ENCODE data around the gene SLC38A4.

The SLC38A4 gene

GRCh38 chr12:46843811-46844210 lies 18.0 kb upstream of the SLC38A4 start:
- DNase-seq (ENCODE audit: insufficient read length, low spot score) (no peak), FAIRE-seq (no peak)
- TF ChIP-seq POU2F2 (IDR thresholded peaks at IDR 0.05; ENCODE audit: low read depth, low read length), result no peak
- no peak for TF ChIP-seq SPI1 (IDR thresholded peaks at IDR 0.05; ENCODE audit: low read depth, low read length)
- TF ChIP-seq TAF1 (IDR thresholded peaks at IDR 0.05; ENCODE audit: low read depth, low read length), result no peak
- TF ChIP-seq POLR2A (IDR thresholded peaks at IDR 0.05; ENCODE audit: low read depth, low read length), result no peak
- no peak for TF ChIP-seq PAX5 (IDR thresholded peaks at IDR 0.05; ENCODE audit: insufficient read depth, low read length, severe bottlenecking)
- no peak for TF ChIP-seq POLR2AphosphoS5 (IDR thresholded peaks at IDR 0.05; ENCODE audit: low read depth, low read length)

GRCh38 chr12:46841891-46842290 lies 16.1 kb upstream of the SLC38A4 start:
- no peak for DNase-seq (ENCODE audit: insufficient read length, low spot score)
- FAIRE-seq, result no peak
- TF ChIP-seq PAX5 (IDR thresholded peaks at IDR 0.05; ENCODE audit: insufficient read depth, low read length, severe bottlenecking), result no peak
- TF ChIP-seq SPI1 (IDR thresholded peaks at IDR 0.05; ENCODE audit: low read depth, low read length), result no peak
- no peak for TF ChIP-seq POU2F2 (IDR thresholded peaks at IDR 0.05; ENCODE audit: low read depth, low read length)
- TF ChIP-seq TAF1 (IDR thresholded peaks at IDR 0.05; ENCODE audit: low read depth, low read length), result no peak
- no peak for TF ChIP-seq POLR2A (IDR thresholded peaks at IDR 0.05; ENCODE audit: low read depth, low read length)
- no peak for TF ChIP-seq POLR2AphosphoS5 (IDR thresholded peaks at IDR 0.05; ENCODE audit: low read depth, low read length)

- FAIRE-seq, result no peak
- DNase-seq (ENCODE audit: insufficient read length, low spot score), result no peak
- TF ChIP-seq POLR2AphosphoS5 (IDR thresholded peaks at IDR 0.05; ENCODE audit: low read depth, low read length) (no peak), PAX5 (IDR thresholded peaks at IDR 0.05; ENCODE audit: insufficient read depth, low read length, severe bottlenecking) (no peak), SPI1 (IDR thresholded peaks at IDR 0.05; ENCODE audit: low read depth, low read length) (no peak), POLR2A (IDR thresholded peaks at IDR 0.05; ENCODE audit: low read depth, low read length) (no peak), POU2F2 (IDR thresholded peaks at IDR 0.05; ENCODE audit: low read depth, low read length) (no peak), TAF1 (IDR thresholded peaks at IDR 0.05; ENCODE audit: low read depth, low read length) (no peak)
Observed at GRCh38 chr12:46839964-46840363, 14.2 kb upstream of the SLC38A4 start.

GRCh38 chr12:46839232-46839631 lies 13.4 kb upstream of the SLC38A4 start:
- TF ChIP-seq POU2F2 (IDR thresholded peaks at IDR 0.05; ENCODE audit: low read depth, low read length), result no peak
- no peak for TF ChIP-seq POLR2AphosphoS5 (IDR thresholded peaks at IDR 0.05; ENCODE audit: low read depth, low read length)
- TF ChIP-seq SPI1 (IDR thresholded peaks at IDR 0.05; ENCODE audit: low read depth, low read length), result no peak
- TF ChIP-seq TAF1 (IDR thresholded peaks at IDR 0.05; ENCODE audit: low read depth, low read length), result no peak
- no peak for TF ChIP-seq PAX5 (IDR thresholded peaks at IDR 0.05; ENCODE audit: insufficient read depth, low read length, severe bottlenecking)
- TF ChIP-seq POLR2A (IDR thresholded peaks at IDR 0.05; ENCODE audit: low read depth, low read length), result no peak
- no peak for FAIRE-seq
- DNase-seq (ENCODE audit: insufficient read length, low spot score), result no peak

GRCh38 chr12:46835785-46836184 lies 10.0 kb upstream of the SLC38A4 start:
- TF ChIP-seq POLR2AphosphoS5 (IDR thresholded peaks at IDR 0.05; ENCODE audit: low read depth, low read length) (no peak), POU2F2 (IDR thresholded peaks at IDR 0.05; ENCODE audit: low read depth, low read length) (no peak), PAX5 (IDR thresholded peaks at IDR 0.05; ENCODE audit: insufficient read depth, low read length, severe bottlenecking) (no peak), SPI1 (IDR thresholded peaks at IDR 0.05; ENCODE audit: low read depth, low read length) (no peak), POLR2A (IDR thresholded peaks at IDR 0.05; ENCODE audit: low read depth, low read length) (no peak), TAF1 (IDR thresholded peaks at IDR 0.05; ENCODE audit: low read depth, low read length) (no peak)
- FAIRE-seq (no peak), DNase-seq (ENCODE audit: insufficient read length, low spot score) (no peak)

GRCh38 chr12:46832130-46832704 lies 6.4 kb upstream of the SLC38A4 start:
- FAIRE-seq (no peak), DNase-seq (ENCODE audit: insufficient read length, low spot score) (no peak)
- TF ChIP-seq POU2F2 (IDR thresholded peaks at IDR 0.05; ENCODE audit: low read depth, low read length) (no peak), PAX5 (IDR thresholded peaks at IDR 0.05; ENCODE audit: insufficient read depth, low read length, severe bottlenecking) (no peak)

GRCh38 chr12:46831335-46832129 lies 5.7 kb upstream of the SLC38A4 start:
- DNase-seq (ENCODE audit: insufficient read length, low spot score), result no peak
- TF ChIP-seq POU2F2 (IDR thresholded peaks at IDR 0.05; ENCODE audit: low read depth, low read length), result no peak
- no peak for TF ChIP-seq SPI1 (IDR thresholded peaks at IDR 0.05; ENCODE audit: low read depth, low read length)
- TF ChIP-seq POLR2A (IDR thresholded peaks at IDR 0.05; ENCODE audit: low read depth, low read length), result no peak
- no peak for TF ChIP-seq TAF1 (IDR thresholded peaks at IDR 0.05; ENCODE audit: low read depth, low read length)
- no peak for TF ChIP-seq POLR2AphosphoS5 (IDR thresholded peaks at IDR 0.05; ENCODE audit: low read depth, low read length)
- no peak for TF ChIP-seq PAX5 (IDR thresholded peaks at IDR 0.05; ENCODE audit: insufficient read depth, low read length, severe bottlenecking)
- no peak for FAIRE-seq

- TF ChIP-seq POU2F2 (IDR thresholded peaks at IDR 0.05; ENCODE audit: low read depth, low read length), result no peak
- no peak for TF ChIP-seq TAF1 (IDR thresholded peaks at IDR 0.05; ENCODE audit: low read depth, low read length)
- no peak for TF ChIP-seq PAX5 (IDR thresholded peaks at IDR 0.05; ENCODE audit: insufficient read depth, low read length, severe bottlenecking)
- no peak for TF ChIP-seq SPI1 (IDR thresholded peaks at IDR 0.05; ENCODE audit: low read depth, low read length)
- TF ChIP-seq POLR2A (IDR thresholded peaks at IDR 0.05; ENCODE audit: low read depth, low read length), result no peak
- DNase-seq (ENCODE audit: insufficient read length, low spot score) (no peak), FAIRE-seq (no peak)
Observed at GRCh38 chr12:46830731-46831334, 5.0 kb upstream of the SLC38A4 start.

GRCh38 chr12:46824709-46825108 lies 1.1 kb downstream of the SLC38A4 start:
- FAIRE-seq, result no peak
- TF ChIP-seq TAF1 (IDR thresholded peaks at IDR 0.05; ENCODE audit: low read depth, low read length) (no peak), PAX5 (IDR thresholded peaks at IDR 0.05; ENCODE audit: insufficient read depth, low read length, severe bottlenecking) (no peak), POU2F2 (IDR thresholded peaks at IDR 0.05; ENCODE audit: low read depth, low read length) (no peak), POLR2A (IDR thresholded peaks at IDR 0.05; ENCODE audit: low read depth, low read length) (no peak), POLR2AphosphoS5 (IDR thresholded peaks at IDR 0.05; ENCODE audit: low read depth, low read length) (no peak), SPI1 (IDR thresholded peaks at IDR 0.05; ENCODE audit: low read depth, low read length) (no peak)
- DNase-seq (ENCODE audit: insufficient read length, low spot score), result no peak
